GM19467 (cell line): ENCODE measurements around the gene CHPF.

Experiments
- ATAC-seq: cut with Tn5 transposase; IDR thresholded peaks from one replicate; pipeline ENCODE4 v1.9.1; 2021; ENCODE audit warnings: mild to moderate bottlenecking, moderate library complexity; ENCODE audit not compliant: unreplicated experiment

The CHPF gene

GRCh38 chr2:219543596-219544358, at the start of gene CHPF, which contains the start of gene TMEM198:
Gene CHPF, minus strand, starts transcription at chr2:219543809. Its CDS starts 271 bp downstream, at chr2:219543538.
Gene TMEM198, plus strand, starts transcription at chr2:219544028. Its CDS starts 700 bp downstream, at chr2:219544728.
- peak; percentile 73 for ATAC-seq

- no peak for ATAC-seq
Measured at GRCh38 chr2:219593154-219593553, 49.5 kb upstream of the CHPF start.

- no peak for ATAC-seq
Measured at GRCh38 chr2:219592736-219593135, 49.1 kb upstream of the CHPF start.

- ATAC-seq = no peak
Measured at GRCh38 chr2:219591091-219591490, 47.5 kb upstream of the CHPF start.

- ATAC-seq = no peak
Measured at GRCh38 chr2:219581346-219581745, 37.7 kb upstream of the CHPF start.

- no peak for ATAC-seq
Measured at GRCh38 chr2:219578811-219579613, 35.4 kb upstream of the CHPF start.

- no peak for ATAC-seq
Measured at GRCh38 chr2:219576505-219577388, 33.1 kb upstream of the CHPF start.

GRCh38 chr2:219575566-219576504, 32.2 kb upstream of the CHPF start:
- ATAC-seq = no peak

- ATAC-seq = no peak
Measured at GRCh38 chr2:219574484-219575311, 31.1 kb upstream of the CHPF start.

GRCh38 chr2:219573166-219573565, 29.6 kb upstream of the CHPF start:
- no peak for ATAC-seq

- ATAC-seq = no peak
Measured at GRCh38 chr2:219572237-219573001, 28.8 kb upstream of the CHPF start, which contains the start of gene INHA. Gene INHA, plus strand, starts transcription at chr2:219572310. Its CDS starts 65 bp downstream, at chr2:219572375.

GRCh38 chr2:219571311-219572236, 28.0 kb upstream of the CHPF start, which contains the start of gene OBSL1:
Gene OBSL1, minus strand, starts transcription at chr2:219571539. Its CDS starts 307 bp downstream, at chr2:219571232.
- no peak for ATAC-seq

- ATAC-seq = no peak
Measured at GRCh38 chr2:219570924-219571310, 27.3 kb upstream of the CHPF start.

- no peak for ATAC-seq
Measured at GRCh38 chr2:219570194-219570923, 26.8 kb upstream of the CHPF start.

GRCh38 chr2:219569635-219570034, 26.0 kb upstream of the CHPF start:
- ATAC-seq = no peak

- ATAC-seq = no peak
Measured at GRCh38 chr2:219569041-219569440, 25.4 kb upstream of the CHPF start.
